GM23248 (cell line): Measurements from ENCODE around the gene ETS1. TPM values are rescaled to one million over a fixed set of nuclear protein-coding genes. Genes with fewer than 3 reads are reported as not detected.
A peak's percentile ranks its signal among the peaks of the same experiment; 100 is the strongest.

Experiments
- DNase-seq: peaks from one replicate; pipeline ENCODE4 v3.0.0-alpha.2; 2015
- H2AFZ ChIP-seq: fragments of 200-600 bp; sonication (generic); 2 replicates; pipeline ENCODE4 v1.6.1; 2016; ENCODE audit warnings: antibody characterized with exemption
- H3F3A ChIP-seq: fragments of 200-600 bp; sonication (generic); 2 replicates; pipeline ENCODE4 v1.6.1; 2016; ENCODE audit warnings: mild to moderate bottlenecking, antibody characterized with exemption, mixed run types; ENCODE audit not compliant: insufficient read depth
- H3K27ac ChIP-seq: fragments of 200-600 bp; sonication (generic); 2 replicates; pipeline ENCODE4 v1.5.1; 2016; ENCODE audit warnings: mild to moderate bottlenecking
- H3K27me3 ChIP-seq: fragments of 200-600 bp; sonication (generic); replicated peaks from 2 replicates; pipeline ENCODE4 v1.6.1; 2016; ENCODE audit warnings: mild to moderate bottlenecking; ENCODE audit not compliant: insufficient read depth
- H3K36me3 ChIP-seq: fragments of 200-600 bp; sonication (generic); 2 replicates; pipeline ENCODE4 v1.6.1; 2016; ENCODE audit warnings: low read depth, mild to moderate bottlenecking
- H3K4me1 ChIP-seq: fragments of 200-600 bp; sonication (generic); 2 replicates; pipeline ENCODE4 v1.6.1; 2016; ENCODE audit warnings: mild to moderate bottlenecking; ENCODE audit not compliant: insufficient read depth
- H3K4me2 ChIP-seq: fragments of 200-600 bp; sonication (generic); one replicate; pipeline ENCODE4 v1.6.1; 2016; ENCODE audit warnings: mild to moderate bottlenecking; ENCODE audit not compliant: unreplicated experiment
- H3K4me3 ChIP-seq: fragments of 200-600 bp; sonication (generic); 2 replicates; pipeline ENCODE4 v1.5.1; 2016; ENCODE audit warnings: mild to moderate bottlenecking
- H3K79me2 ChIP-seq: fragments of 200-600 bp; sonication (generic); 2 replicates; pipeline ENCODE4 v1.6.1; 2016; ENCODE audit warnings: mild to moderate bottlenecking; ENCODE audit not compliant: insufficient read depth
- H3K9ac ChIP-seq: fragments of 200-600 bp; sonication (generic); 2 replicates; pipeline ENCODE4 v1.6.1; 2016; ENCODE audit warnings: mild to moderate bottlenecking
- H3K9me2 ChIP-seq: fragments of 200-600 bp; sonication (generic); 2 replicates; pipeline ENCODE4 v1.6.1; 2016; ENCODE audit warnings: mixed run types, mild to moderate bottlenecking, moderate library complexity; ENCODE audit not compliant: insufficient read depth
- H3K9me3 ChIP-seq: fragments of 200-600 bp; sonication (generic); one replicate; pipeline ENCODE4 v1.6.1; 2017; ENCODE audit warnings: low read depth
- H4K20me1 ChIP-seq: fragments of 200-600 bp; sonication (generic); 2 replicates; pipeline ENCODE4 v1.6.0; 2016; ENCODE audit not compliant: insufficient read depth
- EZH2 ChIP-seq: fragments of 200-600 bp; sonication (generic); IDR thresholded peaks from 2 replicates; pipeline ENCODE4 v1.6.1; 2018; ENCODE audit warnings: antibody characterized with exemption, mild to moderate bottlenecking; ENCODE audit not compliant: insufficient read depth, poor library complexity, severe bottlenecking
- EZH2phosphoT487 ChIP-seq: fragments of 200-600 bp; sonication (generic); IDR thresholded peaks from 2 replicates; pipeline ENCODE4 v1.6.1; 2018; ENCODE audit warnings: antibody characterized with exemption, moderate library complexity, mild to moderate bottlenecking, low read depth; ENCODE audit not compliant: insufficient read depth
- WGBS, 2 experiments: methylation state at CpG; one replicate each; pipeline ENCODE4 v1.1.6; 2015 to 2017; ENCODE audit warnings: low lambda C conversion rate in 2 of 2, low coverage in 1 of 2; ENCODE audit errors: missing lambda C conversion rate in 2 of 2; 5-methylcytosine and 5-hydroxymethylcytosine counted together
- in situ Hi-C: fragments of 300-500 bp; cut with MboI; formaldehyde crosslinking; loops from 2 replicates; pipeline ENCODE4 v1.15.0; 2020
- polyA plus RNA-seq: library from polyadenylated mRNA; unstranded; fragments of >200 nt; fragmentation: Nextera tagmentation; extraction: Ambion mirVana; gene quantifications from 2 replicates; pipeline ENCODE4 v1.2.1, GENCODE V29; 2016
- total RNA-seq: library from RNA; depleted of rRNA; stranded (reverse); fragments of >200 nt; shearing (Covaris generic); gene quantifications from 2 replicates; pipeline ENCODE4 v1.2.3, GENCODE V29; 2014

Gene ETS1
- total and polyA plus RNA-seq, 2 experiments from 2014 or later = 19.9 to 61.0 TPM

DNA sequence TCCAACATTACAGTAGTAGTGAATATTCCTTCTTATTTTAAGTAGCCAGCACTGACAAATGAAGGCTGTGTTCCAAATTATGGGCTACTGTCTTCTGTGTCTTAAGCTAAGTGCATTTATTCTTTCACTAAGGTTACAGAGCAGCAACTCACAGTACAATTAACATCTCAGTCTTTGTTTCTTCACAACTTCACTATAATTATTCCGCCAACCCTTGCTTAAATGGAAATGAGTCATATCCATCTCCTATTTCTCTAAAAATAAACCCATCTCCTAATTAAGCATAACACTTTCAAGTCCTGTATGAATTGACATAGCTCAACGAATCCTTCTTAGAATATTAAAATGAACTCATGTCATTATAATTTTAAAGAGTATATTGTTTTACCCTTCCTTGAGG lies 6.7 kb downstream of the ETS1 start:
- Histone ChIP-seq H3K4me1 (peaks cover 20% of the 10 kb centered on the region), H3K27ac (no peak overlapping the region), H3K9me3 (no peaks in the 10 kb centered on the region), H3K36me3 (no peaks in the 10 kb centered on the region), H3K9me2 (no peaks in the 10 kb centered on the region), H3K4me2 (no peak overlapping the region), H2AFZ (no peak overlapping the region), H3K4me3 (no peak overlapping the region), H3F3A (peaks cover 16% of the 10 kb centered on the region), H4K20me1 (no peaks in the 10 kb centered on the region), H3K9ac (no peak overlapping the region), H3K27me3 (no peaks in the 10 kb centered on the region), H3K79me2 (no peaks in the 10 kb centered on the region)
- WGBS, 2 experiments = 72 to 75% methylated on average over 2 of the region's 2 CpGs
- TF ChIP-seq EZH2phosphoT487 = no peak
- no peak for TF ChIP-seq EZH2
- no peak for DNase-seq
- in situ Hi-C loops = no loop called here

DNA sequence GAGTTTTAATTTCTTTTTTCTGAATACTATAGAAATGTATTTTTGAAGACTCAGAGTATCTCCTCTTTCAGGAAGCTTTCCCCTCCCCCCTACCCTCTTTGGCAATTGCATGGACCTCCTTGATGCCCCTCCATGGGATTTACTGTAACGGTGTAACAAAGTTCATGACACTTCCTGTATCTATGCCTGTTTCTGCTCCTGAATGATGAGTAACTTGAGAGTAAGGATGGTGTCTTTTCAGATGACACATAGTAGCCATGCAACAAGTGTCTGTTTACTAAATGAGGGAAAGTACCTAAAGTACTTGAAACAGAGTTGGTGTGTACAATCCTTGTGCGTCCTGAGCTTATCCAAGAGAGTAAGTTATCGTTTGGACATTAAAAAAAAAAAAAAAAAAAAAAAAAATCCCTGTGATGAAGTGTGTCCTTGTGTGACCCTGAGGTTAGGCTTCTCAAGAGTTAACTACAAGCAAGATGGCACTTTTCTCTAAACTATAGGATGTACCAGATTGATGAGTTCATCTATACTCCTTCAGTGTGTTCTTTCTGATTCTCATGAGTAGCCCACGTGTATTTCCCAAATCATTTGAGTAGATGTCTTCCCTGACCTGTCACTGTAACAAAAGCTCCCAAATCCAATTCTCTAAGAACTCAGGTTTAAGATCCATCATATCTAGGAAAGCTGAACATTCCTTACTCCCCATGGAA lies 7.4 kb downstream of the ETS1 start:
- in situ Hi-C loops = no loop called here
- H3K36me3 ChIP-seq = no peaks in the 10 kb centered on the region
- H3K9me3 ChIP-seq = no peaks in the 10 kb centered on the region
- no peak overlapping the region for H2AFZ ChIP-seq
- H3K4me3 ChIP-seq = no peak overlapping the region
- DNase-seq = peak; percentile 72
- no peaks in the 10 kb centered on the region for H3K79me2 ChIP-seq
- H3K4me2 ChIP-seq = no peak overlapping the region
- H4K20me1 ChIP-seq = no peaks in the 10 kb centered on the region
- H3K27ac ChIP-seq = no peak overlapping the region
- peaks cover 16% of the 10 kb centered on the region for H3F3A ChIP-seq
- no peak overlapping the region for H3K9ac ChIP-seq
- H3K27me3 ChIP-seq = no peaks in the 10 kb centered on the region
- peaks cover 20% of the 10 kb centered on the region for H3K4me1 ChIP-seq
- H3K9me2 ChIP-seq = no peaks in the 10 kb centered on the region
- TF ChIP-seq EZH2phosphoT487 (no peak), EZH2 (no peak)
- 51 to 53% methylated on average over 4 of the region's 4 CpGs for WGBS, 2 experiments

DNA sequence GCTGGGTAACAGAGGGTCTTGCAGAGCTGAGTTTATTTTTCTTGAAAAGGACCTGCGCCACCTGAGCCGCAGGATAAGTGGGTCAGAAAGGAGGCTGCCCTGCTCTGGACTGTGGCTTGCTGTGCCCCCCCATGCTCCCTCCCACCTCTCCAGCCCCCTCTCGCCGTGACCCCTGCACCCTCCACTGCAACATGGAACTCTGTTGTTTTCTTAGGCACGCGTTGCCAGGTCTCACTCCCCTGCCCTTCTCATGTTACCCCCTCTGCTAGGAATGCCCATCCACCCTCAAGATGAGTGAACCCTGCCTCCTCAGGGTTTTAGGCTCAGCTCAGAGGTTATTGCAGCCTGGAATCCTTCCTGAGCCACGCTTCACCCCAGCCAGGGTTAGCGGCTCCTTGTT lies 10.8 kb downstream of the ETS1 start:
- Histone ChIP-seq H3K4me3 (no peak overlapping the region), H3K9ac (no peak overlapping the region), H4K20me1 (no peaks in the 10 kb centered on the region), H3K79me2 (no peaks in the 10 kb centered on the region), H2AFZ (no peak overlapping the region), H3K36me3 (no peaks in the 10 kb centered on the region), H3K27me3 (0 out of 2 replicates have a peak, but pooled peaks cover 4% of the 10 kb centered on the region), H3K4me2 (no peak overlapping the region), H3K9me2 (no peaks in the 10 kb centered on the region), H3K27ac (no peak overlapping the region), H3K9me3 (no peaks in the 10 kb centered on the region), H3F3A (peaks cover 4% of the 10 kb centered on the region), H3K4me1 (0 out of 2 replicates have a peak, but pooled peaks cover 4% of the 10 kb centered on the region)
- in situ Hi-C loops = no loop called here
- 70 to 73% methylated on average over 8 of the region's 8 CpGs for WGBS, 2 experiments
- DNase-seq = no peak
- TF ChIP-seq EZH2 = no peak
- no peak for TF ChIP-seq EZH2phosphoT487

DNA sequence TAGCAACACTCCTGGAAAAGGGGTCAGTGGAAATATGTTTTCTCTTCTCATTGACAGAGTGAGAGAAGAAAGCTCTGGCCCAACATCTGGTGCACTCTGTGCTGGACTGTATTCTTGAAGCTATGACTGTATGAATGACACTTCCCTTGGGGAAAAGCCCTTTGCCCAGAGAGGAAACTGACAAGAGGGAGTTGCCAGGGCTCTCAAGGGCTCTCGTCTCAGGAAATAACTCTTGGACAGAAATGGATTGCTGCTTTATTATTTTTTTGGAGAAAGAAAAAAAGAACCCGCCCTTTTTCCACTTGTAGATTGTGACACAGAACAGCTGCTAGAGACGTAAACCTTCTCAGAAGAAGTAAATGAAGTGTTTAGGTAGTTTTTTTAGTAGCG lies 11.4 kb downstream of the ETS1 start:
- Histone ChIP-seq H3K4me3 (no peak overlapping the region), H3K9ac (no peak overlapping the region), H3K4me2 (no peak overlapping the region), H3F3A (no peaks in the 10 kb centered on the region), H3K9me3 (no peaks in the 10 kb centered on the region), H4K20me1 (no peaks in the 10 kb centered on the region), H3K4me1 (0 out of 2 replicates have a peak, but pooled peaks cover 4% of the 10 kb centered on the region), H3K79me2 (no peaks in the 10 kb centered on the region), H3K36me3 (no peaks in the 10 kb centered on the region), H3K9me2 (no peaks in the 10 kb centered on the region), H3K27me3 (0 out of 2 replicates have a peak, but pooled peaks cover 4% of the 10 kb centered on the region), H3K27ac (no peak overlapping the region), H2AFZ (no peak overlapping the region)
- TF ChIP-seq EZH2phosphoT487 (no peak), EZH2 (no peak)
- 17 to 26% methylated on average over 4 of the region's 4 CpGs for WGBS, 2 experiments
- in situ Hi-C loops = no loop called here
- peak; percentile 49 for DNase-seq
